CD4-positive, alpha-beta memory T cell (primary cell): ENCODE data around the gene PPP1R3E. TPM values are rescaled to one million over a fixed set of nuclear protein-coding genes. Genes with fewer than 3 reads are reported as not detected.
"Not testable (repeated sequence)": the region's sequence is repeated elsewhere in the genome, so short reads cannot be mapped to it uniquely, and the experiment has no call there.

Experiments
- CTCF ChIA-PET: fragments of 350-600 bp; sonication (Branson Sonifier 250); formaldehyde crosslinking; loops from one replicate; lab custom pipeline; 2021; ENCODE audit warnings: inconsistent platforms; ENCODE audit not compliant: partially characterized antibody; lab: Charles Lee
- POLR2A ChIA-PET: fragments of 350-600 bp; sonication (Branson Sonifier 250); formaldehyde crosslinking; loops from one replicate; lab custom pipeline; 2021; ENCODE audit not compliant: partially characterized antibody; lab: Charles Lee
- DNase-seq, 5 donors: peaks; one replicate each; pipeline versions ENCODE4 v3.0.0 to v3.0.0-alpha.2; 2020 to 2022; ENCODE audit warnings: mixed read lengths in 1 of 5
- H3K27ac ChIP-seq: one replicate; pipeline ENCODE4 v1.7.0; 2013; ENCODE audit warnings: low read depth, low read length
- H3K27me3 ChIP-seq: 2 replicates; pipeline ENCODE4 v1.7.0; 2013; ENCODE audit warnings: mild to moderate bottlenecking, low read length, moderate library complexity; ENCODE audit not compliant: insufficient read depth
- H3K36me3 ChIP-seq: 2 replicates; pipeline ENCODE4 v1.7.0; 2013; ENCODE audit warnings: mild to moderate bottlenecking, low read length, moderate library complexity; ENCODE audit not compliant: insufficient read depth
- H3K4me1 ChIP-seq: 2 replicates; pipeline ENCODE4 v1.7.0; 2013; ENCODE audit warnings: mild to moderate bottlenecking, low read length, moderate library complexity; ENCODE audit not compliant: insufficient read depth
- H3K4me3 ChIP-seq, 2 donors: one replicate each; pipeline ENCODE4 v1.7.0; 2013; ENCODE audit warnings: low read length in 2 of 2, mild to moderate bottlenecking in 1 of 2
- H3K9me3 ChIP-seq, 2 donors: one replicate each; pipeline ENCODE4 v1.7.0; 2013; ENCODE audit warnings: low read length in 2 of 2, control low read depth in 1 of 2; ENCODE audit not compliant: control insufficient read depth in 1 of 2
- H3K27ac Mint-ChIP-seq, 7 donors: one replicate each; pipeline ENCODE4 v1.8.0; 2020 to 2021; ENCODE audit warnings: mixed read lengths in 7 of 7, mild to moderate bottlenecking in 6 of 7, inconsistent platforms in 3 of 7, moderate library complexity in 3 of 7
- H3K27me3 Mint-ChIP-seq, 2 donors: one replicate each; pipeline ENCODE4 v1.8.0; 2020 to 2021; ENCODE audit warnings: mixed read lengths in 2 of 2
- H3K36me3 Mint-ChIP-seq, 2 donors: one replicate each; pipeline ENCODE4 v1.8.0; 2020 to 2021; ENCODE audit warnings: mixed read lengths in 2 of 2, inconsistent platforms in 1 of 2, mild to moderate bottlenecking in 1 of 2
- H3K4me1 Mint-ChIP-seq, 4 donors: one replicate each; pipeline ENCODE4 v1.8.0; 2020 to 2021; ENCODE audit warnings: mixed read lengths in 4 of 4, mild to moderate bottlenecking in 1 of 4
- H3K4me3 Mint-ChIP-seq, 8 donors: one replicate each; pipeline ENCODE4 v1.8.0; 2020 to 2021; ENCODE audit warnings: mixed read lengths in 8 of 8, mild to moderate bottlenecking in 7 of 8, moderate library complexity in 6 of 8, inconsistent platforms in 3 of 8
- H3K9me3 Mint-ChIP-seq, 8 donors: one replicate each; pipeline ENCODE4 v1.8.0; 2020 to 2021; ENCODE audit warnings: mixed read lengths in 8 of 8, mild to moderate bottlenecking in 5 of 8, inconsistent platforms in 3 of 8, moderate library complexity in 1 of 8
- intact Hi-C: fragments of 100-400 bp; cut with micrococcal nuclease; formaldehyde crosslinking; loops from one replicate; pipeline ENCODE4 v1.15.1; 2023
- polyA plus RNA-seq, 2 donors: library from polyadenylated mRNA; unstranded; fragments of 300-500 nt; fragmentation: Illumina TruSeq; gene quantifications; one replicate each; pipeline ENCODE4 v1.2.3, GENCODE V29; 2021
- total RNA-seq, 2 experiments: library from RNA; stranded (reverse); gene quantifications; one replicate each; pipeline ENCODE4 v1.2.3, GENCODE V29; 2021

Gene PPP1R3E
- total and polyA plus RNA-seq, 4 experiments from 2014 or later: 1.3 to 87.3 (median 42.6) TPM

GRCh38 chr14:23326491-23327332 is 24.1 kb upstream of the PPP1R3E start:
- peaks cover 26 to 41% of the 10 kb centered on the region in 2 donors for H3K36me3 Mint-ChIP-seq
- intact Hi-C loops: loop anchor here (10.0 kb wide), 1 partner anchor 732 kb away; the partner anchor contains the start of gene ABHD4

GRCh38 chr14:23325746-23326145 is 23.1 kb upstream of the PPP1R3E start:
- POLR2A ChIA-PET: interaction anchor here (1.0 kb wide), 1 partner anchor 20 kb away, joined by 3 read pairs; no protein-coding TSS in a partner anchor
- H3K4me1 Mint-ChIP-seq: peaks cover 17 to 28% (median 18%) of the 10 kb centered on the region in 4 donors
- DNase-seq, H3K4me3 Mint-ChIP-seq, H3K4me3 ChIP-seq, H3K27me3 ChIP-seq, H3K27ac ChIP-seq, H3K27me3 Mint-ChIP-seq, H3K9me3 Mint-ChIP-seq, H3K9me3 ChIP-seq: not testable (repeated sequence)
- H3K36me3 ChIP-seq: peaks cover 18% of the 10 kb centered on the region
- intact Hi-C loops: loop anchor here (10.0 kb wide), 1 partner anchor 731 kb away; the partner anchor contains the start of gene ABHD4
- H3K27ac Mint-ChIP-seq: peak overlapping the region in 2 of 7 donors; percentile 75 to 79
- peaks cover 26 to 45% of the 10 kb centered on the region in 2 donors for H3K36me3 Mint-ChIP-seq
- H3K4me1 ChIP-seq: peaks cover 19% of the 10 kb centered on the region
- CTCF ChIA-PET: interaction anchor here (0.9 to 2.7 kb wide), 8 partner anchors 27 to 231 kb away, joined by 3 to 25 read pairs (median 3); partner anchors contain the start of genes ACIN1 and CMTM5

More at GRCh38 chr14:23326491-23327332, 24.1 kb upstream of the PPP1R3E start:
- Histone ChIP-seq H3K27ac (no peak overlapping the region), H3K9me3 (no peaks in the 10 kb centered on the region), H3K36me3 (peaks cover 18% of the 10 kb centered on the region), H3K4me1 (peaks cover 19% of the 10 kb centered on the region), H3K27me3 (no peaks in the 10 kb centered on the region), H3K4me3 (no peak overlapping the region)
- Mint-ChIP-seq H3K4me1 (peaks cover 15 to 22% (median 17%) of the 10 kb centered on the region in 4 donors), H3K27ac (peak overlapping the region in 2 of 7 donors; percentile 19 to 57), H3K4me3 (peak overlapping the region in 1 of 8 donors; percentile 30), H3K27me3 (peaks cover 0 to 2% of the 10 kb centered on the region in 2 donors), H3K9me3 (no peaks in the 10 kb centered on the region)
- DNase-seq: no peak
- ChIA-PET CTCF (interaction anchor here (0.7 to 2.7 kb wide), 21 partner anchors 10 to 234 kb away, joined by 3 to 25 read pairs (median 4); partner anchors contain the start of genes ACIN1, CMTM5 and PPP1R3E), POLR2A (interaction anchor here (1.0 to 1.5 kb wide), 5 partner anchors 21 to 53 kb away, joined by 3 to 5 read pairs (median 3); partner anchors contain the start of gene HOMEZ)

GRCh38 chr14:23324993-23325392 is 22.3 kb upstream of the PPP1R3E start:
- intact Hi-C loops: loop anchor here (10.0 kb wide), 1 partner anchor 730 kb away; the partner anchor contains the start of gene ABHD4
- DNase-seq: no peak
- H3K36me3 Mint-ChIP-seq: peaks cover 26 to 45% of the 10 kb centered on the region in 2 donors
- H3K27ac ChIP-seq: no peak overlapping the region
- H3K4me3 ChIP-seq: no peak overlapping the region
- no peaks in the 10 kb centered on the region for H3K27me3 ChIP-seq
- H3K9me3 Mint-ChIP-seq: no peaks in the 10 kb centered on the region
- H3K27me3 Mint-ChIP-seq: no peaks in the 10 kb centered on the region
- ChIA-PET CTCF (interaction anchor here (1.2 kb wide), 1 partner anchor 128 kb away, joined by 3 read pairs; no protein-coding TSS in a partner anchor), POLR2A (interaction anchor here (0.6 to 9.1 kb wide), 2 partner anchors 20 to 1812 kb away, joined by 4 to 373 read pairs; partner anchors contain the start of genes BCL2L2 and PPP1R3E)
- H3K27ac Mint-ChIP-seq: peak overlapping the region in 1 of 7 donors; percentile 8
- H3K36me3 ChIP-seq: peaks cover 18% of the 10 kb centered on the region
- peaks cover 20 to 35% (median 25%) of the 10 kb centered on the region in 4 donors for H3K4me1 Mint-ChIP-seq
- no peaks in the 10 kb centered on the region for H3K9me3 ChIP-seq
- H3K4me3 Mint-ChIP-seq: no peak overlapping the region
- H3K4me1 ChIP-seq: peaks cover 26% of the 10 kb centered on the region

GRCh38 chr14:23324455-23324846 is 21.8 kb upstream of the PPP1R3E start:
- intact Hi-C loops: loop anchor here (10.0 kb wide), 1 partner anchor 730 kb away; the partner anchor contains the start of gene ABHD4
- CTCF ChIA-PET: interaction anchor here (1.2 to 1.7 kb wide), 2 partner anchors 30 to 129 kb away, joined by 3 to 5 read pairs; no protein-coding TSS in a partner anchor
- Histone ChIP-seq H3K36me3 (peaks cover 18% of the 10 kb centered on the region), H3K9me3 (no peaks in the 10 kb centered on the region), H3K27ac (no peak overlapping the region), H3K4me1 (peaks cover 29% of the 10 kb centered on the region), H3K4me3 (no peak overlapping the region), H3K27me3 (no peaks in the 10 kb centered on the region)
- Mint-ChIP-seq H3K4me1 (peaks cover 22 to 40% (median 29%) of the 10 kb centered on the region in 4 donors), H3K27me3 (peaks cover 0 to 2% of the 10 kb centered on the region in 2 donors), H3K36me3 (peaks cover 26 to 45% of the 10 kb centered on the region in 2 donors), H3K4me3 (no peak overlapping the region), H3K27ac (no peak overlapping the region), H3K9me3 (peaks cover 0 to 2% (median 0%) of the 10 kb centered on the region in 8 donors)
- DNase-seq: no peak
- POLR2A ChIA-PET: interaction anchor here (9.1 kb wide), 1 partner anchor 20 kb away, joined by 373 read pairs; the partner anchor contains the start of genes BCL2L2 and PPP1R3E

- Histone ChIP-seq H3K4me3 (no peak overlapping the region), H3K4me1 (peaks cover 29% of the 10 kb centered on the region), H3K9me3 (no peaks in the 10 kb centered on the region), H3K36me3 (peaks cover 18% of the 10 kb centered on the region), H3K27me3 (no peaks in the 10 kb centered on the region), H3K27ac (no peak overlapping the region)
- intact Hi-C loops: loop anchor here (10.0 kb wide), 1 partner anchor 729 kb away; the partner anchor contains the start of gene ABHD4
- peaks cover 0 to 2% of the 10 kb centered on the region in 2 donors for H3K27me3 Mint-ChIP-seq
- peaks cover 22 to 41% (median 29%) of the 10 kb centered on the region in 4 donors for H3K4me1 Mint-ChIP-seq
- no peak overlapping the region for H3K4me3 Mint-ChIP-seq
- DNase-seq: no peak
- H3K27ac Mint-ChIP-seq: peak overlapping the region in 2 of 7 donors; percentile 17 to 90
- H3K36me3 Mint-ChIP-seq: peaks cover 26 to 45% of the 10 kb centered on the region in 2 donors
- ChIA-PET POLR2A (interaction anchor here (3.6 to 9.1 kb wide), 2 partner anchors 19 to 31 kb away, joined by 23 to 373 read pairs; partner anchors contain the start of genes BCL2L2 and PPP1R3E), CTCF (interaction anchor here (1.2 to 2.5 kb wide), 5 partner anchors 30 to 205 kb away, joined by 3 to 12 read pairs (median 7); partner anchors contain the start of genes CEBPE and HOMEZ)
- peaks cover 0 to 2% (median 0%) of the 10 kb centered on the region in 8 donors for H3K9me3 Mint-ChIP-seq
These were observed 21.3 kb upstream of the PPP1R3E start for GRCh38 chr14:23323838-23324454.
